Measurements from ENCODE around the gene PTF1A.

PTF1A gene

GRCh38 chr10:23194966-23195845, 3.1 kb downstream of the PTF1A start:
- H3K36me3 ChIP-seq (ENCODE audit: insufficient read depth, insufficient read length, low read length), result no peaks in the 10 kb centered on the region
- no peak for TF ChIP-seq ZNF274 (IDR thresholded peaks at IDR 0.05; ENCODE audit: low read depth, low read length)
- TF ChIP-seq YY1 (IDR thresholded peaks at IDR 0.05; ENCODE audit: insufficient read depth, insufficient read length), result no peak
- no peak for TF ChIP-seq SUZ12 (IDR thresholded peaks at IDR 0.05; ENCODE audit: extremely low read depth, insufficient read depth, insufficient read length)
- H3K4me1 ChIP-seq (ENCODE audit: insufficient read depth, insufficient read length), result peaks cover 7% of the 10 kb centered on the region
- H3K4me3 ChIP-seq (ENCODE audit: insufficient read length, low read depth), result no peak overlapping the region
- H3K27me3 ChIP-seq (ENCODE audit: insufficient read depth, insufficient read length), result peaks cover 99% of the 10 kb centered on the region
- peak overlapping the region; percentile 50 for H3K9ac ChIP-seq (ENCODE audit: insufficient read length, low read depth)
- DNase-seq (ENCODE audit: low read depth, low spot score), result no peak
- no peaks in the 10 kb centered on the region for H3K9me3 ChIP-seq (ENCODE audit: insufficient read depth, low read length)

GRCh38 chr10:23195846-23196600, 3.9 kb downstream of the PTF1A start:
- Histone ChIP-seq H3K4me1 (ENCODE audit: insufficient read depth, insufficient read length) (peaks cover 4% of the 10 kb centered on the region), H3K27me3 (ENCODE audit: insufficient read depth, insufficient read length) (peaks cover 99% of the 10 kb centered on the region), H3K36me3 (ENCODE audit: insufficient read depth, insufficient read length, low read length) (no peaks in the 10 kb centered on the region), H3K4me3 (ENCODE audit: insufficient read length, low read depth) (no peak overlapping the region), H3K9me3 (ENCODE audit: insufficient read depth, low read length) (no peaks in the 10 kb centered on the region), H3K9ac (ENCODE audit: insufficient read length, low read depth) (no peak overlapping the region)
- TF ChIP-seq ZNF274 (IDR thresholded peaks at IDR 0.05; ENCODE audit: low read depth, low read length) (no peak), SUZ12 (IDR thresholded peaks at IDR 0.05; ENCODE audit: extremely low read depth, insufficient read depth, insufficient read length) (no peak), YY1 (IDR thresholded peaks at IDR 0.05; ENCODE audit: insufficient read depth, insufficient read length) (no peak)
- no peak for DNase-seq (ENCODE audit: low read depth, low spot score)

- H3K27me3 ChIP-seq (ENCODE audit: insufficient read depth, insufficient read length), result peaks cover 99% of the 10 kb centered on the region
- no peaks in the 10 kb centered on the region for H3K36me3 ChIP-seq (ENCODE audit: insufficient read depth, insufficient read length, low read length)
- H3K9ac ChIP-seq (ENCODE audit: insufficient read length, low read depth), result no peak overlapping the region
- H3K4me1 ChIP-seq (ENCODE audit: insufficient read depth, insufficient read length), result no peaks in the 10 kb centered on the region
- H3K9me3 ChIP-seq (ENCODE audit: insufficient read depth, low read length), result no peaks in the 10 kb centered on the region
- no peak for DNase-seq (ENCODE audit: low read depth, low spot score)
- no peak overlapping the region for H3K4me3 ChIP-seq (ENCODE audit: insufficient read length, low read depth)
- TF ChIP-seq YY1 (IDR thresholded peaks at IDR 0.05; ENCODE audit: insufficient read depth, insufficient read length) (no peak), ZNF274 (IDR thresholded peaks at IDR 0.05; ENCODE audit: low read depth, low read length) (no peak)
Measured at GRCh38 chr10:23196915-23197314, 4.8 kb downstream of the PTF1A start.

- Histone ChIP-seq H3K9me3 (ENCODE audit: insufficient read depth, low read length) (no peaks in the 10 kb centered on the region), H3K4me1 (ENCODE audit: insufficient read depth, insufficient read length) (no peaks in the 10 kb centered on the region), H3K36me3 (ENCODE audit: insufficient read depth, insufficient read length, low read length) (no peaks in the 10 kb centered on the region), H3K4me3 (ENCODE audit: insufficient read length, low read depth) (no peak overlapping the region), H3K27me3 (ENCODE audit: insufficient read depth, insufficient read length) (peaks cover 96% of the 10 kb centered on the region), H3K9ac (ENCODE audit: insufficient read length, low read depth) (no peak overlapping the region)
- TF ChIP-seq SUZ12 (IDR thresholded peaks at IDR 0.05; ENCODE audit: extremely low read depth, insufficient read depth, insufficient read length) (no peak), YY1 (IDR thresholded peaks at IDR 0.05; ENCODE audit: insufficient read depth, insufficient read length) (no peak), ZNF274 (IDR thresholded peaks at IDR 0.05; ENCODE audit: low read depth, low read length) (no peak)
- DNase-seq (ENCODE audit: low read depth, low spot score), result no peak
Measured at GRCh38 chr10:23197416-23197861, 5.3 kb downstream of the PTF1A start.

- TF ChIP-seq ZNF274 (IDR thresholded peaks at IDR 0.05; ENCODE audit: low read depth, low read length), result no peak
- no peak for TF ChIP-seq YY1 (IDR thresholded peaks at IDR 0.05; ENCODE audit: insufficient read depth, insufficient read length)
- no peak for TF ChIP-seq SUZ12 (IDR thresholded peaks at IDR 0.05; ENCODE audit: extremely low read depth, insufficient read depth, insufficient read length)
- peaks cover 86% of the 10 kb centered on the region for H3K27me3 ChIP-seq (ENCODE audit: insufficient read depth, insufficient read length)
- H3K4me3 ChIP-seq (ENCODE audit: insufficient read length, low read depth), result peak overlapping the region; percentile 65
- H3K9me3 ChIP-seq (ENCODE audit: insufficient read depth, low read length), result no peaks in the 10 kb centered on the region
- H3K36me3 ChIP-seq (ENCODE audit: insufficient read depth, insufficient read length, low read length), result no peaks in the 10 kb centered on the region
- H3K9ac ChIP-seq (ENCODE audit: insufficient read length, low read depth), result peak overlapping the region; percentile 85
- DNase-seq (ENCODE audit: low read depth, low spot score), result no peak
- H3K4me1 ChIP-seq (ENCODE audit: insufficient read depth, insufficient read length), result no peaks in the 10 kb centered on the region
Measured at GRCh38 chr10:23198610-23198939, 6.5 kb downstream of the PTF1A start.

- H3K9me3 ChIP-seq (ENCODE audit: insufficient read depth, low read length), result no peaks in the 10 kb centered on the region
- DNase-seq (ENCODE audit: low read depth, low spot score), result no peak
- peak overlapping the region; percentile 85 for H3K9ac ChIP-seq (ENCODE audit: insufficient read length, low read depth)
- peak overlapping the region; percentile 65 for H3K4me3 ChIP-seq (ENCODE audit: insufficient read length, low read depth)
- H3K4me1 ChIP-seq (ENCODE audit: insufficient read depth, insufficient read length), result no peaks in the 10 kb centered on the region
- TF ChIP-seq YY1 (IDR thresholded peaks at IDR 0.05; ENCODE audit: insufficient read depth, insufficient read length) (no peak), SUZ12 (IDR thresholded peaks at IDR 0.05; ENCODE audit: extremely low read depth, insufficient read depth, insufficient read length) (no peak), ZNF274 (IDR thresholded peaks at IDR 0.05; ENCODE audit: low read depth, low read length) (no peak)
- no peaks in the 10 kb centered on the region for H3K36me3 ChIP-seq (ENCODE audit: insufficient read depth, insufficient read length, low read length)
- peaks cover 84% of the 10 kb centered on the region for H3K27me3 ChIP-seq (ENCODE audit: insufficient read depth, insufficient read length)
Measured at GRCh38 chr10:23198940-23199767, 7.0 kb downstream of the PTF1A start.
